Endothelial cell of umbilical vein (primary cell): ENCODE data around the gene JMJD7. TPM values are rescaled to one million over a fixed set of nuclear protein-coding genes. Genes with fewer than 3 reads are reported as not detected.

Experiments used
- BruUV-seq: library from RNA; stranded (reverse); fragments of 400-500 nt; replicated peaks from 2 replicates; lab custom pipeline; 2021; lab: Mats Ljungman, UMichigan
- CTCF ChIA-PET: fragments of 300-600, 350-600 bp; sonication (Branson Sonifier 250); formaldehyde crosslinking; loops from one replicate; lab custom pipeline; 2021; ENCODE audit warnings: antibody characterized with exemption, inconsistent platforms; lab: Charles Lee
- POLR2A ChIA-PET: fragments of 300-600, 350-600 bp; sonication (Branson Sonifier 250); formaldehyde crosslinking; loops from one replicate; lab custom pipeline; 2021; ENCODE audit warnings: antibody characterized with exemption, inconsistent platforms; lab: Charles Lee
- DNase-seq: peaks from one replicate; pipeline ENCODE4 v3.0.0-alpha.2; 2011; ENCODE audit warnings: low read depth, low spot score
- FAIRE-seq: peaks from 2 replicates; lab custom pipeline; 2011; peaks lifted over from hg19 to GRCh38; lab: Jason Lieb, UNC
- H2AFZ ChIP-seq: 2 replicates; pipeline ENCODE4 v1.6.0; 2012; ENCODE audit warnings: low read depth, low read length, control low read depth, inconsistent platforms
- H3K27ac ChIP-seq: 2 replicates; pipeline ENCODE4 v1.5.1; 2011; ENCODE audit warnings: low read depth, mild to moderate bottlenecking, control low read depth, low read length, moderate library complexity; ENCODE audit not compliant: insufficient read depth
- H3K27me3 ChIP-seq, 2 experiments: 2 replicates each; pipeline versions ENCODE4 v1.6.0 to v1.6.1; 2011; ENCODE audit warnings: low read length in 2 of 2, mixed read lengths in 1 of 2; ENCODE audit not compliant: control insufficient read depth in 2 of 2, insufficient read depth in 2 of 2
- H3K36me3 ChIP-seq, 2 experiments: 2 replicates in 1 of 2; 3 replicates in 1 of 2; pipeline ENCODE4 v1.5.1; 2011; ENCODE audit warnings: low read length in 2 of 2, mild to moderate bottlenecking in 1 of 2, moderate library complexity in 1 of 2; ENCODE audit not compliant: control insufficient read depth in 2 of 2, insufficient read depth in 2 of 2; ENCODE audit errors: extremely low read depth in 1 of 2
- H3K4me1 ChIP-seq: 3 replicates; pipeline ENCODE4 v1.5.1; 2011; ENCODE audit warnings: mild to moderate bottlenecking, low read length; ENCODE audit not compliant: control insufficient read depth, insufficient read depth; ENCODE audit errors: extremely low read depth
- H3K4me2 ChIP-seq: 2 replicates; pipeline ENCODE4 v1.6.1; 2011; ENCODE audit warnings: low read length, control low read depth, mixed read lengths; ENCODE audit not compliant: insufficient read depth
- H3K4me3 ChIP-seq, 3 experiments: fragments of 200-600 bp in 1 of 3; sonication (generic), shearing (Covaris generic) in 1 of 3; replicated peaks in 1 of 3; 2 replicates each; pipeline ENCODE4 v1.5.1; 2011 to 2016; ENCODE audit warnings: control low read depth in 3 of 3, low read length in 3 of 3, mild to moderate bottlenecking in 2 of 3, inconsistent platforms in 1 of 3, low read depth in 1 of 3, moderate library complexity in 1 of 3; ENCODE audit not compliant: insufficient read depth in 1 of 3
- H3K79me2 ChIP-seq: 2 replicates; pipeline ENCODE4 v1.6.0; 2012; ENCODE audit warnings: low read length, inconsistent platforms; ENCODE audit not compliant: control insufficient read depth, insufficient read depth
- H3K9ac ChIP-seq: replicated peaks from 2 replicates; pipeline ENCODE3; 2011; ENCODE audit warnings: low read length, control low read depth; ENCODE audit not compliant: insufficient read depth; ENCODE audit errors: extremely low read depth
- H3K9me1 ChIP-seq: replicated peaks from 3 replicates; pipeline ENCODE4 v1.6.0; 2011; ENCODE audit warnings: mild to moderate bottlenecking, low read length; ENCODE audit not compliant: control insufficient read depth, insufficient read depth; ENCODE audit errors: extremely low read depth
- H3K9me3 ChIP-seq: replicated peaks from 2 replicates; pipeline ENCODE4 v1.5.1; 2012; ENCODE audit warnings: low read length, inconsistent platforms; ENCODE audit not compliant: control insufficient read depth, insufficient read depth
- H4K20me1 ChIP-seq: replicated peaks from 2 replicates; pipeline ENCODE3; 2011; ENCODE audit warnings: mild to moderate bottlenecking, low read length; ENCODE audit not compliant: control insufficient read depth, insufficient read depth; ENCODE audit errors: extremely low read depth
- EZH2 ChIP-seq: IDR thresholded peaks from 2 replicates; pipeline ENCODE4 v1.6.1; 2012; ENCODE audit warnings: borderline replicate concordance, low read depth, mild to moderate bottlenecking, moderate library complexity, low read length, inconsistent platforms; ENCODE audit not compliant: severe bottlenecking
- FOS ChIP-seq: IDR thresholded peaks from 2 replicates; pipeline ENCODE4 v1.6.1; 2011; ENCODE audit warnings: mild to moderate bottlenecking, low read length, moderate library complexity, borderline replicate concordance; ENCODE audit not compliant: insufficient read depth
- GATA2 ChIP-seq: IDR thresholded peaks from 2 replicates; pipeline ENCODE4 v1.7.0; 2011; ENCODE audit warnings: low read depth, mild to moderate bottlenecking, moderate library complexity, mixed read lengths, low read length; ENCODE audit not compliant: insufficient read length, insufficient read depth
- JUN ChIP-seq: IDR thresholded peaks from 2 replicates; pipeline ENCODE4 v1.6.1; 2011; ENCODE audit warnings: borderline replicate concordance, low read depth; ENCODE audit not compliant: insufficient read length, insufficient read depth
- MYC ChIP-seq: IDR thresholded peaks from one replicate; pipeline ENCODE4 v1.6.1; 2011; ENCODE audit warnings: mild to moderate bottlenecking, low read depth, low read length
- POLR2A ChIP-seq: IDR thresholded peaks from 2 replicates; pipeline ENCODE4 v1.6.1; 2012; ENCODE audit warnings: low read depth, mild to moderate bottlenecking, control low read depth, low read length
- POLR2AphosphoS5 ChIP-seq: IDR thresholded peaks from 2 replicates; pipeline ENCODE4 v1.6.1; 2012; ENCODE audit warnings: low read depth, mild to moderate bottlenecking, control low read depth, low read length, moderate library complexity; ENCODE audit not compliant: insufficient read depth
- dilution Hi-C: fragments of 300-500 bp; cut with MboI; formaldehyde crosslinking; loops from one replicate; pipeline ENCODE4 v1.15.0; 2019; ENCODE audit warnings: low sequenced_read_pairs; ENCODE audit not compliant: extremely low pct_ligation_motif_present
- intact Hi-C: fragments of 100-400 bp; cut with micrococcal nuclease; formaldehyde crosslinking; loops from one replicate; pipeline ENCODE4 v1.10.0; 2022
- polyA plus RNA-seq, 4 experiments: library from polyadenylated mRNA; depleted of rRNA in 3 of 4; stranded (reverse) in 3 of 4; unstranded in 1 of 4; fragments of >200 nt; gene quantifications; 2 replicates each; pipeline versions ENCODE4 v1.2.1 to v1.2.3, GENCODE V29; 2011 to 2012; ENCODE audit warnings: missing spikeins in 1 of 4
- total RNA-seq: library from RNA; stranded (reverse); gene quantifications from 2 replicates; pipeline ENCODE4 v1.2.3, GENCODE V29; 2021
- TF ChIP-seq, protein P1 (sequence below), 2 donors: IDR thresholded peaks; 1 replicate in 1 of 2; 2 replicates in 1 of 2; pipeline ENCODE4 v1.5.1; 2011; ENCODE audit warnings: low read length in 2 of 2, mild to moderate bottlenecking in 2 of 2, moderate library complexity in 2 of 2, control low read depth in 1 of 2, inconsistent platforms in 1 of 2, low read depth in 1 of 2; ENCODE audit not compliant: insufficient read depth in 1 of 2; ENCODE audit errors: extremely low read depth in 1 of 2
- TF ChIP-seq, protein P2 (sequence below): IDR thresholded peaks from 2 replicates; pipeline ENCODE4 v1.6.1; 2011; ENCODE audit not compliant: insufficient read depth, insufficient read length

JMJD7 gene
- total and polyA plus RNA-seq, 2 donors (not counting 3 experiments of a cell fraction or from before 2014, with no cell fraction given): 7.3 to 11.4 TPM

DNA sequence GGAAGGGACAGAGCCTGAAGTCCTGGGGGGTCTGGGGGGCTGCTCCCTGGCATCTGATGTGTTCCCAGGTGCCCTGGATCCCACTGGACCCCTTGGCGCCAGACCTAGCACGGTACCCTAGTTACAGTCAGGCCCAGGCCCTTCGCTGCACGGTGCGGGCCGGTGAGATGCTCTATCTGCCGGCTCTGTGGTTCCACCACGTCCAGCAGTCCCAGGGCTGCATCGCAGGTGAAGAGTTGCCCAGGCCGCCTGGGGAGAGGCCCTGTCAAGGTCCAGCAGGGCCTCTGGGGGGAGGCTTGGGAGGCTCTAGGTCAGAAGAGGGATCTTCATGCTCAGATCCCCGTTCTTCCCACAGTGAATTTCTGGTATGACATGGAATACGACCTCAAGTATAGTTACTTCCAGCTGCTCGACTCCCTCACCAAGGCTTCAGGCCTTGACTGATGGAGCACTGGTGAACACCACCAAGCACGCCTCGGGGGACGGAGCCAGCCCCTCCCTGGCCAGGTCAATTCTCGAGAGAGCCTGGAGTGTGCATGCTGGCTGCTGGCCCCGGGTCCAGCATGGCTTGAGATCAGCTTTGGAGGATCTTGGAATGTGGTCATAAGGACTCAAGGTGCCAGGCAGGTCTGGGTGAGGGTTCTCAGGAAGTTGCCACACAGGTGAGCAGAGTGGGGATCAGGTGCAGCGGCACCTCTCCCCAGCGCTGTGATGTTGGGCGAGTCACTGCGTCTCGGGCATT is 9.0 kb downstream of the JMJD7 start:
- Histone ChIP-seq H3K27ac (no peak overlapping the region), H3K4me3 (no peak overlapping the region), H3K4me2 (no peak overlapping the region), H4K20me1 (no peaks in the 10 kb centered on the region), H3K9me3 (no peaks in the 10 kb centered on the region), H3K4me1 (no peaks in the 10 kb centered on the region), H3K36me3 (peaks cover 2 to 4% of the 10 kb centered on the region in 2 experiments), H2AFZ (no peak overlapping the region), H3K79me2 (no peaks in the 10 kb centered on the region), H3K27me3 (no peaks in the 10 kb centered on the region), H3K9me1 (no peaks in the 10 kb centered on the region), H3K9ac (no peak overlapping the region)
- ChIA-PET POLR2A (no interaction called here), CTCF (interaction anchor here (0.6 kb wide), 1 partner anchor 1791 kb away, joined by 3 read pairs; no protein-coding TSS in a partner anchor)
- no peak for DNase-seq
- FAIRE-seq: no peak
- BruUV-seq: no TSS peak
- intact Hi-C loops (no loop called here), dilution Hi-C loops (no loop called here)
- no peak for TF ChIP-seq JUN

GRCh38 chr15:41838400-41838897 is 10.6 kb downstream of the JMJD7 start, which contains the start of gene PLA2G4B:
Gene PLA2G4B, plus strand, starts transcription at chr15:41838847. Its CDS starts 67 bp downstream, at chr15:41838914.
- no peaks in the 10 kb centered on the region for H3K27me3 ChIP-seq
- ChIA-PET POLR2A (no interaction called here), CTCF (no interaction called here)
- no peaks in the 10 kb centered on the region for H3K9me3 ChIP-seq
- no peaks in the 10 kb centered on the region for H3K79me2 ChIP-seq
- H3K4me2 ChIP-seq: no peak within 1 kb of the TSS
- no TSS peak for BruUV-seq
- DNase-seq (no peak), FAIRE-seq (no peak)
- no peak within 1 kb of the TSS for H2AFZ ChIP-seq
- H3K36me3 ChIP-seq: peaks cover 0 to 2% of the 10 kb centered on the region in 2 experiments
- H4K20me1 ChIP-seq: no peaks in the 10 kb centered on the region
- H3K4me1 ChIP-seq: no peaks in the 10 kb centered on the region
- H3K4me3 ChIP-seq: no peak within 1 kb of the TSS
- no peak within 1 kb of the TSS for H3K9ac ChIP-seq
- dilution Hi-C loops: no loop called here
- no peak within 1 kb of the TSS for H3K27ac ChIP-seq
- intact Hi-C loops: no loop called here
- no peak for TF ChIP-seq GATA2
- TF ChIP-seq, protein P1, sequence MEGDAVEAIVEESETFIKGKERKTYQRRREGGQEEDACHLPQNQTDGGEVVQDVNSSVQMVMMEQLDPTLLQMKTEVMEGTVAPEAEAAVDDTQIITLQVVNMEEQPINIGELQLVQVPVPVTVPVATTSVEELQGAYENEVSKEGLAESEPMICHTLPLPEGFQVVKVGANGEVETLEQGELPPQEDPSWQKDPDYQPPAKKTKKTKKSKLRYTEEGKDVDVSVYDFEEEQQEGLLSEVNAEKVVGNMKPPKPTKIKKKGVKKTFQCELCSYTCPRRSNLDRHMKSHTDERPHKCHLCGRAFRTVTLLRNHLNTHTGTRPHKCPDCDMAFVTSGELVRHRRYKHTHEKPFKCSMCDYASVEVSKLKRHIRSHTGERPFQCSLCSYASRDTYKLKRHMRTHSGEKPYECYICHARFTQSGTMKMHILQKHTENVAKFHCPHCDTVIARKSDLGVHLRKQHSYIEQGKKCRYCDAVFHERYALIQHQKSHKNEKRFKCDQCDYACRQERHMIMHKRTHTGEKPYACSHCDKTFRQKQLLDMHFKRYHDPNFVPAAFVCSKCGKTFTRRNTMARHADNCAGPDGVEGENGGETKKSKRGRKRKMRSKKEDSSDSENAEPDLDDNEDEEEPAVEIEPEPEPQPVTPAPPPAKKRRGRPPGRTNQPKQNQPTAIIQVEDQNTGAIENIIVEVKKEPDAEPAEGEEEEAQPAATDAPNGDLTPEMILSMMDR (IDR thresholded peaks at IDR 0.05; ENCODE audit: extremely low read depth in 1 of 2, insufficient read depth in 1 of 2, low read depth in 1 of 2, low read length in 2 of 2): no peak
- TF ChIP-seq POLR2AphosphoS5: no peak
- no peak for TF ChIP-seq EZH2
- no peak for TF ChIP-seq POLR2A
- no peak for TF ChIP-seq MYC
- TF ChIP-seq, protein P2, sequence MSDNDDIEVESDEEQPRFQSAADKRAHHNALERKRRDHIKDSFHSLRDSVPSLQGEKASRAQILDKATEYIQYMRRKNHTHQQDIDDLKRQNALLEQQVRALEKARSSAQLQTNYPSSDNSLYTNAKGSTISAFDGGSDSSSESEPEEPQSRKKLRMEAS: no peak
- TF ChIP-seq FOS: no peak
- no peak for TF ChIP-seq JUN
- H3K9me1 ChIP-seq: no peaks in the 10 kb centered on the region
